WTC11 (cell line): ENCODE results near the gene NUP210. TPM values are rescaled to one million over a fixed set of nuclear protein-coding genes. Genes with fewer than 3 reads are reported as not detected.
A peak's percentile ranks its signal among the peaks of the same experiment; 100 is the strongest.

Experiments used
- ATAC-seq: fragments of 200-7000 bp; cut with Tn5 transposase; 2 replicates; pipeline ENCODE4 v1.10.0; 2021; ENCODE audit warnings: mild to moderate bottlenecking, moderate library complexity
- CTCF ChIA-PET: fragments of 300-600 bp; sonication (Branson Sonifier 250); formaldehyde crosslinking; loops from one replicate; lab custom pipeline; 2021; ENCODE audit warnings: antibody characterized with exemption; lab: Charles Lee
- POLR2A ChIA-PET: fragments of 350-600 bp; sonication (Branson Sonifier 250); formaldehyde crosslinking; loops from one replicate; lab custom pipeline; 2021; ENCODE audit warnings: antibody characterized with exemption; lab: Charles Lee
- DNase-seq: peaks from one replicate; pipeline ENCODE4 v3.0.0; 2021; ENCODE audit warnings: low spot score
- H3K27ac Mint-ChIP-seq: 2 replicates; pipeline ENCODE4 v1.8.0; 2021; ENCODE audit warnings: mixed read lengths
- H3K27me3 Mint-ChIP-seq: 2 replicates; pipeline ENCODE4 v1.8.0; 2021; ENCODE audit warnings: low read depth, mild to moderate bottlenecking, moderate library complexity, mixed read lengths
- H3K36me3 Mint-ChIP-seq: 2 replicates; pipeline ENCODE4 v1.8.0; 2021; ENCODE audit warnings: mixed read lengths
- H3K4me1 Mint-ChIP-seq: 2 replicates; pipeline ENCODE4 v1.8.0; 2022; ENCODE audit warnings: mixed read lengths
- H3K4me3 Mint-ChIP-seq: 2 replicates; pipeline ENCODE4 v1.8.0; 2021; ENCODE audit warnings: mild to moderate bottlenecking, moderate library complexity, mixed read lengths
- H3K9me3 Mint-ChIP-seq: 2 replicates; pipeline ENCODE4 v1.8.0; 2021; ENCODE audit warnings: mixed read lengths
- AFF4 ChIP-seq: sonication (generic); formaldehyde crosslinking; IDR thresholded peaks from 2 replicates; pipeline ENCODE4 v1.8.1; 2023; ENCODE audit warnings: mild to moderate bottlenecking, missing genetic modification reagents, borderline replicate concordance
- ARID4B ChIP-seq: sonication (generic); formaldehyde crosslinking; IDR thresholded peaks from 2 replicates; pipeline ENCODE4 v1.8.0; 2023; ENCODE audit warnings: missing genetic modification reagents, mild to moderate bottlenecking, borderline replicate concordance
- ETV6 ChIP-seq: sonication (generic); formaldehyde crosslinking; IDR thresholded peaks from 2 replicates; pipeline ENCODE4 v1.8.1; 2022; ENCODE audit warnings: mild to moderate bottlenecking, missing genetic modification reagents
- FOXJ3 ChIP-seq: sonication (generic); formaldehyde crosslinking; IDR thresholded peaks from 2 replicates; pipeline ENCODE4 v1.9.0; 2021; ENCODE audit warnings: missing genetic modification reagents, mild to moderate bottlenecking, borderline replicate concordance
- FOXP1 ChIP-seq: sonication (generic); formaldehyde crosslinking; IDR thresholded peaks from 2 replicates; pipeline ENCODE4 v1.8.0; 2022; ENCODE audit warnings: missing genetic modification reagents, mild to moderate bottlenecking, moderate library complexity, borderline replicate concordance
- GABPB1 ChIP-seq: sonication (generic); formaldehyde crosslinking; IDR thresholded peaks from 2 replicates; pipeline ENCODE4 v1.8.1; 2023; ENCODE audit warnings: mild to moderate bottlenecking, missing genetic modification reagents
- GTF2I ChIP-seq: fragments of 250-450 bp; sonication (Bioruptor Pico); conservative IDR thresholded peaks from 2 replicates; pipeline ENCODE4 v1.4.0; 2021; ENCODE audit warnings: mild to moderate bottlenecking
- JAZF1 ChIP-seq: fragments of 250-450 bp; sonication (Bioruptor Pico); IDR thresholded peaks from 2 replicates; pipeline ENCODE4 v1.9.0; 2021; ENCODE audit warnings: moderate library complexity, mild to moderate bottlenecking, inconsistent platforms
- MXD4 ChIP-seq: fragments of 250-450 bp; sonication (Bioruptor Pico); IDR thresholded peaks from 2 replicates; pipeline ENCODE4 v1.8.0; 2021; ENCODE audit warnings: mild to moderate bottlenecking, moderate library complexity, borderline replicate concordance
- PRDM15 ChIP-seq: sonication (generic); formaldehyde crosslinking; IDR thresholded peaks from 2 replicates; pipeline ENCODE4 v1.8.0; 2022; ENCODE audit warnings: missing genetic modification reagents
- PREB ChIP-seq: sonication (generic); formaldehyde crosslinking; IDR thresholded peaks from 2 replicates; pipeline ENCODE4 v1.8.1; 2022; ENCODE audit warnings: mild to moderate bottlenecking, missing genetic modification reagents, moderate library complexity, borderline replicate concordance
- PRRX2 ChIP-seq: fragments of 250-450 bp; sonication (Bioruptor Pico); IDR thresholded peaks from 2 replicates; pipeline ENCODE4 v1.8.0; 2021; ENCODE audit warnings: mild to moderate bottlenecking
- SMAD4 ChIP-seq: sonication (generic); formaldehyde crosslinking; IDR thresholded peaks from 2 replicates; pipeline ENCODE4 v1.8.0; 2022; ENCODE audit warnings: mild to moderate bottlenecking, missing genetic modification reagents
- TP53 ChIP-seq: sonication (generic); formaldehyde crosslinking; IDR thresholded peaks from 2 replicates; pipeline ENCODE4 v1.8.1; 2023; ENCODE audit warnings: mild to moderate bottlenecking, missing genetic modification reagents
- ZBTB43 ChIP-seq: sonication (generic); formaldehyde crosslinking; IDR thresholded peaks from 2 replicates; pipeline ENCODE4 v1.8.1; 2023; ENCODE audit warnings: mild to moderate bottlenecking, missing genetic modification reagents
- ZNF121 ChIP-seq: sonication (generic); formaldehyde crosslinking; IDR thresholded peaks from 2 replicates; pipeline ENCODE4 v1.8.0; 2023; ENCODE audit warnings: missing genetic modification reagents
- ZNF232 ChIP-seq: sonication (generic); formaldehyde crosslinking; IDR thresholded peaks from 2 replicates; pipeline ENCODE4 v1.8.0; 2022; ENCODE audit warnings: mild to moderate bottlenecking, missing genetic modification reagents
- ZNF263 ChIP-seq: sonication (generic); formaldehyde crosslinking; IDR thresholded peaks from 2 replicates; pipeline ENCODE4 v1.8.1; 2022; ENCODE audit warnings: low read depth, mild to moderate bottlenecking, moderate library complexity, missing genetic modification reagents
- ZNF423 ChIP-seq: fragments of 250-450 bp; sonication (Bioruptor Pico); IDR thresholded peaks from 2 replicates; pipeline ENCODE4 v2.1.2; 2022; ENCODE audit warnings: mild to moderate bottlenecking, moderate library complexity
- total RNA-seq: library from RNA; stranded (reverse); gene quantifications from 3 replicates; pipeline ENCODE4 v1.2.3, GENCODE V29; 2021

NUP210 gene
- total RNA-seq, 1 experiment from 2014 or later: 59.2 TPM

GRCh38 chr3:13389378-13389777, 30.7 kb downstream of the NUP210 start:
- Mint-ChIP-seq H3K4me1 (peaks cover 3% of the 10 kb centered on the region), H3K36me3 (peaks cover 29% of the 10 kb centered on the region), H3K27ac (peak overlapping the region; percentile 88), H3K4me3 (no peak overlapping the region), H3K9me3 (no peaks in the 10 kb centered on the region), H3K27me3 (no peaks in the 10 kb centered on the region)
- ATAC-seq: peak; percentile 28
- ChIA-PET POLR2A (no interaction called here), CTCF (interaction anchor here (1.0 to 2.0 kb wide), 4 partner anchors 13 to 297 kb away, joined by 3 to 6 read pairs (median 4); no protein-coding TSS in a partner anchor)
- TF ChIP-seq ZNF263: no peak
- TF ChIP-seq PRDM15: peak; percentile 62
- no peak for DNase-seq

GRCh38 chr3:13388816-13389215, 31.3 kb downstream of the NUP210 start:
- peak overlapping the region; percentile 71 for H3K27ac Mint-ChIP-seq
- ChIA-PET POLR2A (no interaction called here), CTCF (interaction anchor here (1.4 to 2.0 kb wide), 2 partner anchors 159 to 297 kb away, joined by 3 to 6 read pairs; no protein-coding TSS in a partner anchor)
- no peak for DNase-seq
- peaks cover 34% of the 10 kb centered on the region for H3K36me3 Mint-ChIP-seq
- ATAC-seq: no peak
- no peaks in the 10 kb centered on the region for H3K9me3 Mint-ChIP-seq
- H3K27me3 Mint-ChIP-seq: no peaks in the 10 kb centered on the region
- no peak for TF ChIP-seq GTF2I (CRISPR knock-in tag)
- no peak for TF ChIP-seq FOXJ3 (CRISPR knock-in tag)
- TF ChIP-seq ARID4B (CRISPR knock-in tag): no peak
- TF ChIP-seq ZNF232 (CRISPR knock-in tag): no peak
- no peak for TF ChIP-seq PREB
- no peak for TF ChIP-seq TP53 (CRISPR knock-in tag)
- TF ChIP-seq JAZF1: no peak
- H3K4me1 Mint-ChIP-seq: peaks cover 3% of the 10 kb centered on the region
- H3K4me3 Mint-ChIP-seq: no peak overlapping the region

- Mint-ChIP-seq H3K4me1 (peaks cover 3% of the 10 kb centered on the region), H3K9me3 (no peaks in the 10 kb centered on the region), H3K27me3 (no peaks in the 10 kb centered on the region), H3K36me3 (peaks cover 37% of the 10 kb centered on the region), H3K27ac (no peak overlapping the region), H3K4me3 (no peak overlapping the region)
- ATAC-seq (no peak), DNase-seq (no peak)
- CTCF ChIA-PET: no interaction called here
- POLR2A ChIA-PET: no interaction called here
- TF ChIP-seq ZBTB43 (no peak), ZNF121 (CRISPR knock-in tag) (no peak), SMAD4 (CRISPR knock-in tag) (no peak), MXD4 (CRISPR knock-in tag) (no peak), GABPB1 (CRISPR knock-in tag) (no peak), ETV6 (CRISPR knock-in tag) (no peak), JAZF1 (no peak), FOXP1 (CRISPR knock-in tag) (no peak), ZNF423 (CRISPR knock-in tag) (no peak), PRRX2 (CRISPR knock-in tag) (no peak), AFF4 (CRISPR knock-in tag) (no peak)
These were observed 34.7 kb downstream of the NUP210 start for GRCh38 chr3:13385373-13385965.
